Activated naive CD8-positive, alpha-beta T cell (primary cell): ENCODE data around the gene STXBP4.

Experiments used
- H3K27ac Mint-ChIP-seq: one replicate; pipeline ENCODE4 v1.8.0; 2021; ENCODE audit warnings: mixed read lengths
- H3K27me3 Mint-ChIP-seq: one replicate; pipeline ENCODE4 v1.8.0; 2021; ENCODE audit warnings: mixed read lengths
- H3K36me3 Mint-ChIP-seq: one replicate; pipeline ENCODE4 v1.8.0; 2021; ENCODE audit warnings: mixed read lengths
- H3K4me1 Mint-ChIP-seq: one replicate; pipeline ENCODE4 v1.8.0; 2021; ENCODE audit warnings: low read depth, mixed read lengths
- H3K4me3 Mint-ChIP-seq: one replicate; pipeline ENCODE4 v1.8.0; 2021; ENCODE audit warnings: mild to moderate bottlenecking, mixed read lengths
- H3K9me3 Mint-ChIP-seq: one replicate; pipeline ENCODE4 v1.8.0; 2021; ENCODE audit warnings: low read depth, mixed read lengths

The STXBP4 gene

GRCh38 chr17:54968262-54968987, at the start of gene STXBP4, which contains the start of gene COX11:
Gene STXBP4 (plus strand): TSS chr17:54968765. CDS start chr17:54986220, 17,455 bp downstream.
Gene COX11 (minus strand): TSS chr17:54968654. CDS start chr17:54968646, 8 bp downstream.
- H3K4me1 Mint-ChIP-seq = peaks cover 28% of the 10 kb centered on the region
- no peaks in the 10 kb centered on the region for H3K9me3 Mint-ChIP-seq
- H3K36me3 Mint-ChIP-seq = peaks cover 2% of the 10 kb centered on the region
- no peak within 1 kb of the TSS for H3K4me3 Mint-ChIP-seq
- no peak within 1 kb of the TSS for H3K27ac Mint-ChIP-seq
- no peaks in the 10 kb centered on the region for H3K27me3 Mint-ChIP-seq

- Mint-ChIP-seq H3K9me3 (peaks cover 6% of the 10 kb centered on the region), H3K27me3 (no peaks in the 10 kb centered on the region), H3K4me3 (no peak overlapping the region), H3K27ac (no peak overlapping the region), H3K36me3 (no peaks in the 10 kb centered on the region), H3K4me1 (no peaks in the 10 kb centered on the region)
These were observed 49.1 kb upstream of the STXBP4 start for GRCh38 chr17:54919425-54919824.

- no peak overlapping the region for H3K4me3 Mint-ChIP-seq
- H3K9me3 Mint-ChIP-seq = peaks cover 6% of the 10 kb centered on the region
- H3K36me3 Mint-ChIP-seq = no peaks in the 10 kb centered on the region
- no peaks in the 10 kb centered on the region for H3K4me1 Mint-ChIP-seq
- peaks cover 4% of the 10 kb centered on the region for H3K27me3 Mint-ChIP-seq
- H3K27ac Mint-ChIP-seq = no peak overlapping the region
These were observed 47.7 kb upstream of the STXBP4 start for GRCh38 chr17:54920819-54921218.

- Mint-ChIP-seq H3K4me3 (no peak overlapping the region), H3K27me3 (peaks cover 9% of the 10 kb centered on the region), H3K36me3 (no peaks in the 10 kb centered on the region), H3K4me1 (no peaks in the 10 kb centered on the region), H3K27ac (no peak overlapping the region), H3K9me3 (no peaks in the 10 kb centered on the region)
These were observed 44.2 kb upstream of the STXBP4 start for GRCh38 chr17:54924405-54924804.

- no peaks in the 10 kb centered on the region for H3K4me1 Mint-ChIP-seq
- H3K27me3 Mint-ChIP-seq = peaks cover 11% of the 10 kb centered on the region
- no peak overlapping the region for H3K27ac Mint-ChIP-seq
- H3K4me3 Mint-ChIP-seq = no peak overlapping the region
- no peaks in the 10 kb centered on the region for H3K9me3 Mint-ChIP-seq
- H3K36me3 Mint-ChIP-seq = no peaks in the 10 kb centered on the region
These were observed 41.0 kb upstream of the STXBP4 start for GRCh38 chr17:54927525-54927924.

- Mint-ChIP-seq H3K9me3 (no peaks in the 10 kb centered on the region), H3K36me3 (no peaks in the 10 kb centered on the region), H3K4me3 (no peak overlapping the region)
These were observed 35.9 kb upstream of the STXBP4 start for GRCh38 chr17:54932711-54933110.

GRCh38 chr17:54933921-54934320, 34.6 kb upstream of the STXBP4 start:
- peaks cover 2% of the 10 kb centered on the region for H3K27me3 Mint-ChIP-seq
- H3K27ac Mint-ChIP-seq = no peak overlapping the region
- no peaks in the 10 kb centered on the region for H3K9me3 Mint-ChIP-seq
- no peak overlapping the region for H3K4me3 Mint-ChIP-seq
- H3K4me1 Mint-ChIP-seq = no peaks in the 10 kb centered on the region
- H3K36me3 Mint-ChIP-seq = no peaks in the 10 kb centered on the region

More at GRCh38 chr17:54932711-54933110, 35.9 kb upstream of the STXBP4 start:
- Mint-ChIP-seq H3K4me1 (no peaks in the 10 kb centered on the region), H3K27me3 (peaks cover 5% of the 10 kb centered on the region), H3K27ac (no peak overlapping the region)

- Mint-ChIP-seq H3K36me3 (no peaks in the 10 kb centered on the region), H3K27ac (no peak overlapping the region), H3K27me3 (no peaks in the 10 kb centered on the region), H3K9me3 (no peaks in the 10 kb centered on the region), H3K4me1 (no peaks in the 10 kb centered on the region), H3K4me3 (no peak overlapping the region)
These were observed 33.1 kb upstream of the STXBP4 start for GRCh38 chr17:54935471-54935870.

GRCh38 chr17:54937018-54937417, 31.5 kb upstream of the STXBP4 start:
- Mint-ChIP-seq H3K4me1 (no peaks in the 10 kb centered on the region), H3K9me3 (no peaks in the 10 kb centered on the region), H3K4me3 (no peak overlapping the region)

GRCh38 chr17:54937426-54937825, 31.1 kb upstream of the STXBP4 start:
- Mint-ChIP-seq H3K27ac (no peak overlapping the region), H3K4me3 (no peak overlapping the region), H3K36me3 (no peaks in the 10 kb centered on the region), H3K4me1 (no peaks in the 10 kb centered on the region), H3K27me3 (no peaks in the 10 kb centered on the region), H3K9me3 (no peaks in the 10 kb centered on the region)

More at GRCh38 chr17:54937018-54937417, 31.5 kb upstream of the STXBP4 start:
- H3K36me3 Mint-ChIP-seq = no peaks in the 10 kb centered on the region
- no peaks in the 10 kb centered on the region for H3K27me3 Mint-ChIP-seq
- no peak overlapping the region for H3K27ac Mint-ChIP-seq

GRCh38 chr17:54941285-54941684, 27.3 kb upstream of the STXBP4 start:
- Mint-ChIP-seq H3K27me3 (peaks cover 5% of the 10 kb centered on the region), H3K36me3 (no peaks in the 10 kb centered on the region), H3K4me3 (no peak overlapping the region), H3K27ac (no peak overlapping the region), H3K9me3 (no peaks in the 10 kb centered on the region), H3K4me1 (no peaks in the 10 kb centered on the region)

- Mint-ChIP-seq H3K27me3 (peaks cover 5% of the 10 kb centered on the region), H3K36me3 (no peaks in the 10 kb centered on the region)
These were observed 23.8 kb upstream of the STXBP4 start for GRCh38 chr17:54944796-54945195.

GRCh38 chr17:54945231-54945630, 23.3 kb upstream of the STXBP4 start:
- Mint-ChIP-seq H3K9me3 (no peaks in the 10 kb centered on the region), H3K4me3 (no peak overlapping the region), H3K4me1 (no peaks in the 10 kb centered on the region), H3K27ac (no peak overlapping the region), H3K36me3 (no peaks in the 10 kb centered on the region), H3K27me3 (peaks cover 5% of the 10 kb centered on the region)

More at GRCh38 chr17:54944796-54945195, 23.8 kb upstream of the STXBP4 start:
- H3K27ac Mint-ChIP-seq = no peak overlapping the region
- no peaks in the 10 kb centered on the region for H3K4me1 Mint-ChIP-seq
- H3K9me3 Mint-ChIP-seq = no peaks in the 10 kb centered on the region
- H3K4me3 Mint-ChIP-seq = no peak overlapping the region

GRCh38 chr17:54945671-54946070, 22.9 kb upstream of the STXBP4 start:
- no peak overlapping the region for H3K4me3 Mint-ChIP-seq
- no peaks in the 10 kb centered on the region for H3K36me3 Mint-ChIP-seq
- no peak overlapping the region for H3K27ac Mint-ChIP-seq
- peaks cover 5% of the 10 kb centered on the region for H3K27me3 Mint-ChIP-seq
- H3K9me3 Mint-ChIP-seq = no peaks in the 10 kb centered on the region
- H3K4me1 Mint-ChIP-seq = no peaks in the 10 kb centered on the region

- Mint-ChIP-seq H3K27me3 (peaks cover 5% of the 10 kb centered on the region), H3K4me3 (no peak overlapping the region), H3K4me1 (no peaks in the 10 kb centered on the region), H3K27ac (no peak overlapping the region), H3K36me3 (no peaks in the 10 kb centered on the region), H3K9me3 (no peaks in the 10 kb centered on the region)
These were observed 21.2 kb upstream of the STXBP4 start for GRCh38 chr17:54947396-54947795.

GRCh38 chr17:54948380-54948779, 20.2 kb upstream of the STXBP4 start:
- H3K4me3 Mint-ChIP-seq = no peak overlapping the region
- H3K27me3 Mint-ChIP-seq = peaks cover 5% of the 10 kb centered on the region
- H3K36me3 Mint-ChIP-seq = no peaks in the 10 kb centered on the region
- no peak overlapping the region for H3K27ac Mint-ChIP-seq
- no peaks in the 10 kb centered on the region for H3K9me3 Mint-ChIP-seq
- no peaks in the 10 kb centered on the region for H3K4me1 Mint-ChIP-seq
